Lung (tissue), 12 donors: ENCODE results near the gene DMBT1. TPM values are rescaled to one million over a fixed set of nuclear protein-coding genes. Genes with fewer than 3 reads are reported as not detected.

ENCODE experiments used
- ATAC-seq: fragments of 200-7000 bp; cut with Tn5 transposase; one replicate; pipeline ENCODE4 v1.9.1; 2020; ENCODE audit warnings: moderate number of reproducible peaks; ENCODE audit not compliant: insufficient read depth, low FRiP score
- DNase-seq, 3 donors: peaks; one replicate each; pipeline ENCODE4 v3.0.0-alpha.2; 2013 to 2017
- H3K27ac ChIP-seq, 2 donors: one replicate each; pipeline ENCODE4 v1.5.1; 2013; ENCODE audit warnings: mild to moderate bottlenecking in 2 of 2, moderate library complexity in 2 of 2, control low read depth in 1 of 2, inconsistent platforms in 1 of 2, low read depth in 1 of 2, low read length in 1 of 2
- H3K27me3 ChIP-seq, 3 donors: one replicate each; pipeline ENCODE4 v1.5.1; 2013; ENCODE audit warnings: low read length in 2 of 3; ENCODE audit not compliant: control insufficient read depth in 3 of 3, insufficient read depth in 3 of 3
- H3K36me3 ChIP-seq, 4 donors: one replicate each; pipeline ENCODE4 v1.5.1; 2013; ENCODE audit warnings: low read length in 4 of 4, mild to moderate bottlenecking in 1 of 4, moderate library complexity in 1 of 4; ENCODE audit not compliant: control insufficient read depth in 4 of 4, insufficient read depth in 4 of 4
- H3K4me1 ChIP-seq, 5 donors: one replicate each; pipeline ENCODE4 v1.5.1; 2013; ENCODE audit warnings: low read length in 5 of 5, mild to moderate bottlenecking in 2 of 5, moderate library complexity in 1 of 5; ENCODE audit not compliant: control insufficient read depth in 5 of 5, insufficient read depth in 5 of 5
- H3K4me3 ChIP-seq: one replicate; pipeline ENCODE4 v1.5.1; 2013; ENCODE audit warnings: mild to moderate bottlenecking, control low read depth, moderate library complexity
- H3K9ac ChIP-seq, 2 donors: one replicate each; pipeline ENCODE4 v1.5.1; 2013; ENCODE audit warnings: low read length in 2 of 2, control low read depth in 1 of 2; ENCODE audit not compliant: insufficient read depth in 1 of 2
- H3K9me3 ChIP-seq, 4 donors: one replicate each; pipeline ENCODE4 v1.5.1; 2013; ENCODE audit warnings: low read length in 3 of 4, mild to moderate bottlenecking in 1 of 4, moderate library complexity in 1 of 4; ENCODE audit not compliant: control insufficient read depth in 4 of 4, insufficient read depth in 3 of 4
- CTCF ChIP-seq: IDR thresholded peaks from 2 replicates; pipeline ENCODE4 v1.5.1; 2012; ENCODE audit warnings: mild to moderate bottlenecking; ENCODE audit errors: control extremely low read depth, extremely low read depth
- WGBS, 2 donors: extraction: QIAGEN DNeasy Blood & Tissue Kit; methylation state at CpG; one replicate each; pipeline ENCODE4 v1.1.7; 2013; 5-methylcytosine and 5-hydroxymethylcytosine counted together
- polyA plus RNA-seq, 2 donors: library from polyadenylated mRNA; stranded (reverse); fragments of 200-250 nt; gene quantifications; one replicate each; pipeline ENCODE4 v1.2.1, GENCODE V29; 2013
- total RNA-seq, 2 donors: library from RNA; depleted of rRNA in 1 of 2; stranded (reverse); fragments of >200 nt in 1 of 2; gene quantifications; one replicate each; pipeline ENCODE4 v1.2.1, GENCODE V29; 2014 to 2021
- donor health status: control.
- donor health status: control.
- donor health status: Bipolar disorder and iron deficiency.
- donor health status: healthy.
- donor health status: DM: yes; HTN: yes; CAD: no.

DMBT1 gene
- total and polyA plus RNA-seq, 4 donors: 21.1 to 337 (median 111) TPM

GRCh38 chr10:122656308-122656705 lies 95.8 kb downstream of the DMBT1 start:
- TF ChIP-seq CTCF: no peak
- H3K4me1 ChIP-seq: peaks cover 0 to 12% (median 0%) of the 10 kb centered on the region in 5 donors
- no peak overlapping the region for H3K9ac ChIP-seq
- H3K4me3 ChIP-seq: no peak overlapping the region
- peak; percentile 65 for ATAC-seq
- no peak for DNase-seq
- H3K27me3 ChIP-seq: no peaks in the 10 kb centered on the region
- H3K9me3 ChIP-seq: no peaks in the 10 kb centered on the region
- 45 to 55% methylated on average over 2 of the region's 2 CpGs for WGBS, 2 donors
- no peaks in the 10 kb centered on the region for H3K36me3 ChIP-seq
- H3K27ac ChIP-seq: no peak overlapping the region

- peak overlapping the region in 1 of 2 donors; percentile 70 for H3K27ac ChIP-seq
- H3K4me1 ChIP-seq: peaks cover 0 to 12% (median 0%) of the 10 kb centered on the region in 5 donors
- H3K9ac ChIP-seq: no peak overlapping the region
- H3K9me3 ChIP-seq: no peaks in the 10 kb centered on the region
- H3K4me3 ChIP-seq: no peak overlapping the region
- 77 to 86% methylated on average over 5 of the region's 5 CpGs for WGBS, 2 donors
- no peak for DNase-seq
- no peak for ATAC-seq
- no peaks in the 10 kb centered on the region for H3K36me3 ChIP-seq
- no peak for TF ChIP-seq CTCF
- H3K27me3 ChIP-seq: no peaks in the 10 kb centered on the region
These were observed 96.2 kb downstream of the DMBT1 start for GRCh38 chr10:122656741-122657140.

GRCh38 chr10:122657255-122657654 lies 96.7 kb downstream of the DMBT1 start:
- TF ChIP-seq CTCF: no peak
- Histone ChIP-seq H3K9me3 (no peaks in the 10 kb centered on the region), H3K9ac (no peak overlapping the region), H3K27me3 (no peaks in the 10 kb centered on the region), H3K36me3 (no peaks in the 10 kb centered on the region), H3K4me1 (peaks cover 0 to 12% (median 0%) of the 10 kb centered on the region in 5 donors), H3K4me3 (no peak overlapping the region), H3K27ac (peak overlapping the region in 1 of 2 donors; percentile 70)
- WGBS, 2 donors: 69 to 74% methylated on average over 4 of the region's 4 CpGs
- no peak for DNase-seq
- no peak for ATAC-seq

- Histone ChIP-seq H3K4me3 (no peak overlapping the region), H3K9me3 (no peaks in the 10 kb centered on the region), H3K9ac (no peak overlapping the region), H3K27me3 (no peaks in the 10 kb centered on the region), H3K27ac (no peak overlapping the region), H3K36me3 (no peaks in the 10 kb centered on the region), H3K4me1 (peaks cover 0 to 12% (median 0%) of the 10 kb centered on the region in 5 donors)
- TF ChIP-seq CTCF: no peak
- ATAC-seq: no peak
- no peak for DNase-seq
- WGBS, 2 donors: 56 to 61% methylated on average over 3 of the region's 3 CpGs
These were observed 97.2 kb downstream of the DMBT1 start for GRCh38 chr10:122657729-122658128.
